Stomach (tissue), 4 donors: ENCODE measurements around the gene LGALS4.

Experiments
- CTCF ChIP-seq, 7 experiments: fragments of 450-650 bp in 4 of 7; fragments of 200-600 bp in 3 of 7; sonication (generic) in 3 of 7; IDR thresholded peaks; one replicate each; pipeline ENCODE4 v1.5.1; 2016 to 2019; ENCODE audit warnings: antibody characterized with exemption in 7 of 7, control low read depth in 2 of 7, mild to moderate bottlenecking in 1 of 7
- POLR2A ChIP-seq, 4 donors: fragments of 450-650 bp; IDR thresholded peaks; one replicate each; pipeline ENCODE4 v1.6.1; 2016; ENCODE audit warnings: antibody characterized with exemption in 4 of 4, control low read depth in 2 of 4, mild to moderate bottlenecking in 1 of 4, moderate library complexity in 1 of 4
- POLR2AphosphoS5 ChIP-seq, 3 donors: sonication (generic); formaldehyde crosslinking; IDR thresholded peaks; one replicate each; pipeline ENCODE4 v1.6.1; 2016; ENCODE audit warnings: antibody characterized with exemption in 3 of 3

DNA sequence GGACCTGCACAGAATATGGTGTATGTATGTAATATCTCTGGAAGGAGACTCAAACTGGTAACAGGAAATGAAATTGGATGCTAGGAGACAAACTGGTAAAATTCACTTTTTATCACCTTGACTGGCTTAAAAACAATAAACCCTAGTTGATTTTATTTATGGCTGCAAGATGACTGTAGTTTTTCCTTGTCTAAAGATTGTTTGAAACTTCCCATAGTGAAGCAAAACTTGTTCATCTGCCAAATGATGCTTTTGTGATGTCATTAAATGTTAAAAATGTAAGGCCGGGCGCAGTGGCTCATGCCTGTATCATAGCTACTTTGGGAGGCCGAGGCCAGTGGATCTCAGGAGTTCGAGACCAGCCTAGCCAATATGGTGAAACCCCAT, 21.4 kb upstream of the LGALS4 start:
- no peak for TF ChIP-seq CTCF (IDR thresholded peaks at IDR 0.05)
- TF ChIP-seq POLR2A (IDR thresholded peaks at IDR 0.05): no peak
- TF ChIP-seq POLR2AphosphoS5 (IDR thresholded peaks at IDR 0.05): no peak
